Cardiac muscle cell (in vitro differentiated cells and primary cell): ENCODE results near the gene CGB8. TPM values are rescaled to one million over a fixed set of nuclear protein-coding genes. Genes with fewer than 3 reads are reported as not detected.
A peak's percentile ranks its signal among the peaks of the same experiment; 100 is the strongest.
"Not testable (repeated sequence)": the region's sequence is repeated elsewhere in the genome, so short reads cannot be mapped to it uniquely, and the experiment has no call there.

Source experiments
- DNase-seq, 2 donors: peaks; one replicate each; pipeline versions ENCODE4 v3.0.0 to v3.0.0-alpha.2; 2010 to 2017; ENCODE audit warnings: low read depth in 1 of 2, low spot score in 1 of 2
- H3K27ac ChIP-seq: fragments of 200-600 bp; sonication (generic); 2 replicates; pipeline ENCODE4 v1.5.1; 2016
- H3K27me3 ChIP-seq: fragments of 200-600 bp; sonication (generic); 2 replicates; pipeline ENCODE4 v1.6.0; 2016; ENCODE audit warnings: control low read depth
- H3K36me3 ChIP-seq: fragments of 200-600 bp; sonication (generic); 2 replicates; pipeline ENCODE4 v1.5.1; 2016; ENCODE audit warnings: control low read depth
- H3K4me1 ChIP-seq: fragments of 200-600 bp; sonication (generic); 2 replicates; pipeline ENCODE4 v1.8.1; 2017; ENCODE audit warnings: low read depth, mild to moderate bottlenecking, mixed run types
- H3K4me3 ChIP-seq: fragments of 200-600 bp; sonication (generic); 2 replicates; pipeline ENCODE4 v1.5.1; 2016; ENCODE audit warnings: mild to moderate bottlenecking
- H3K9me3 ChIP-seq: fragments of 200-600 bp; sonication (generic); 2 replicates; pipeline ENCODE4 v1.5.1; 2017; ENCODE audit warnings: low read depth, mild to moderate bottlenecking, control low read depth
- CTCF ChIP-seq: IDR thresholded peaks from 2 replicates; pipeline ENCODE4 v1.5.1; 2012; ENCODE audit warnings: low read depth, mild to moderate bottlenecking, low read length
- polyA plus RNA-seq: library from polyadenylated mRNA; unstranded; fragments of >200 nt; fragmentation: Nextera tagmentation; extraction: Ambion mirVana; gene quantifications from 2 replicates; pipeline ENCODE4 v1.2.1, GENCODE V29; 2016
- total RNA-seq: library from RNA; depleted of rRNA; stranded (reverse); fragments of >200 nt; gene quantifications from 2 replicates; pipeline ENCODE4 v1.2.3, GENCODE V29; 2016

The CGB8 gene
- not detected in 2 replicates for total RNA-seq
- not detected in 2 replicates for polyA plus RNA-seq

- H3K9me3 ChIP-seq, H3K27ac ChIP-seq, H3K4me3 ChIP-seq, H3K4me1 ChIP-seq, H3K36me3 ChIP-seq, DNase-seq, H3K27me3 ChIP-seq: not testable (repeated sequence)
Observed at GRCh38 chr19:49049011-49049410, at the start of gene CGB8. CGB8 (minus strand) TSS chr19:49049111; CDS start chr19:49048739, 372 bp downstream.

- Histone ChIP-seq H3K9me3 (no peaks in the 10 kb centered on the region), H3K27ac (no peak overlapping the region), H3K4me1 (no peaks in the 10 kb centered on the region), H3K36me3 (peaks cover 74% of the 10 kb centered on the region), H3K27me3 (no peaks in the 10 kb centered on the region), H3K4me3 (no peak overlapping the region)
- DNase-seq = peak; percentile 76 to 82
- peak; percentile 99 for TF ChIP-seq CTCF
Observed at GRCh38 chr19:49097453-49098288, 48.8 kb upstream of the CGB8 start.

- Histone ChIP-seq H3K36me3 (peaks cover 72% of the 10 kb centered on the region), H3K27ac (peak overlapping the region; percentile 48)
Observed at GRCh38 chr19:49094505-49095482, 45.9 kb upstream of the CGB8 start.

GRCh38 chr19:49092686-49093085, 43.8 kb upstream of the CGB8 start:
- Histone ChIP-seq H3K27me3 (no peaks in the 10 kb centered on the region), H3K9me3 (no peaks in the 10 kb centered on the region), H3K27ac (no peak overlapping the region), H3K4me1 (no peaks in the 10 kb centered on the region), H3K4me3 (no peak overlapping the region), H3K36me3 (peaks cover 67% of the 10 kb centered on the region)
- no peak for TF ChIP-seq CTCF
- no peak for DNase-seq

More at GRCh38 chr19:49094505-49095482, 45.9 kb upstream of the CGB8 start:
- no peak for DNase-seq
- Histone ChIP-seq H3K9me3 (no peaks in the 10 kb centered on the region), H3K27me3 (no peaks in the 10 kb centered on the region), H3K4me1 (no peaks in the 10 kb centered on the region), H3K4me3 (no peak overlapping the region)
- TF ChIP-seq CTCF = no peak

- Histone ChIP-seq H3K9me3 (no peaks in the 10 kb centered on the region), H3K27me3 (no peaks in the 10 kb centered on the region), H3K4me3 (no peak overlapping the region), H3K27ac (no peak overlapping the region), H3K36me3 (peaks cover 55% of the 10 kb centered on the region), H3K4me1 (peaks cover 3% of the 10 kb centered on the region)
- no peak for DNase-seq
- no peak for TF ChIP-seq CTCF
Observed at GRCh38 chr19:49091391-49092038, 42.6 kb upstream of the CGB8 start.
